CD4-positive, alpha-beta memory T cell (primary cell): ENCODE measurements around the gene SLAMF8. TPM values are rescaled to one million over a fixed set of nuclear protein-coding genes. Genes with fewer than 3 reads are reported as not detected.
A peak's percentile ranks its signal among the peaks of the same experiment; 100 is the strongest.

Source experiments
- CTCF ChIA-PET: fragments of 350-600 bp; sonication (Branson Sonifier 250); formaldehyde crosslinking; loops from one replicate; lab custom pipeline; 2021; ENCODE audit warnings: inconsistent platforms; ENCODE audit not compliant: partially characterized antibody; lab: Charles Lee
- POLR2A ChIA-PET: fragments of 350-600 bp; sonication (Branson Sonifier 250); formaldehyde crosslinking; loops from one replicate; lab custom pipeline; 2021; ENCODE audit not compliant: partially characterized antibody; lab: Charles Lee
- DNase-seq, 5 donors: peaks; one replicate each; pipeline versions ENCODE4 v3.0.0 to v3.0.0-alpha.2; 2020 to 2022; ENCODE audit warnings: mixed read lengths in 1 of 5
- H3K27ac ChIP-seq: one replicate; pipeline ENCODE4 v1.7.0; 2013; ENCODE audit warnings: low read depth, low read length
- H3K27me3 ChIP-seq: 2 replicates; pipeline ENCODE4 v1.7.0; 2013; ENCODE audit warnings: mild to moderate bottlenecking, low read length, moderate library complexity; ENCODE audit not compliant: insufficient read depth
- H3K36me3 ChIP-seq: 2 replicates; pipeline ENCODE4 v1.7.0; 2013; ENCODE audit warnings: mild to moderate bottlenecking, low read length, moderate library complexity; ENCODE audit not compliant: insufficient read depth
- H3K4me1 ChIP-seq: 2 replicates; pipeline ENCODE4 v1.7.0; 2013; ENCODE audit warnings: mild to moderate bottlenecking, low read length, moderate library complexity; ENCODE audit not compliant: insufficient read depth
- H3K4me3 ChIP-seq, 2 donors: one replicate each; pipeline ENCODE4 v1.7.0; 2013; ENCODE audit warnings: low read length in 2 of 2, mild to moderate bottlenecking in 1 of 2
- H3K9me3 ChIP-seq, 2 donors: one replicate each; pipeline ENCODE4 v1.7.0; 2013; ENCODE audit warnings: low read length in 2 of 2, control low read depth in 1 of 2; ENCODE audit not compliant: control insufficient read depth in 1 of 2
- H3K27ac Mint-ChIP-seq, 7 donors: one replicate each; pipeline ENCODE4 v1.8.0; 2020 to 2021; ENCODE audit warnings: mixed read lengths in 7 of 7, mild to moderate bottlenecking in 6 of 7, inconsistent platforms in 3 of 7, moderate library complexity in 3 of 7
- H3K27me3 Mint-ChIP-seq, 2 donors: one replicate each; pipeline ENCODE4 v1.8.0; 2020 to 2021; ENCODE audit warnings: mixed read lengths in 2 of 2
- H3K36me3 Mint-ChIP-seq, 2 donors: one replicate each; pipeline ENCODE4 v1.8.0; 2020 to 2021; ENCODE audit warnings: mixed read lengths in 2 of 2, inconsistent platforms in 1 of 2, mild to moderate bottlenecking in 1 of 2
- H3K4me1 Mint-ChIP-seq, 4 donors: one replicate each; pipeline ENCODE4 v1.8.0; 2020 to 2021; ENCODE audit warnings: mixed read lengths in 4 of 4, mild to moderate bottlenecking in 1 of 4
- H3K4me3 Mint-ChIP-seq, 8 donors: one replicate each; pipeline ENCODE4 v1.8.0; 2020 to 2021; ENCODE audit warnings: mixed read lengths in 8 of 8, mild to moderate bottlenecking in 7 of 8, moderate library complexity in 6 of 8, inconsistent platforms in 3 of 8
- H3K9me3 Mint-ChIP-seq, 8 donors: one replicate each; pipeline ENCODE4 v1.8.0; 2020 to 2021; ENCODE audit warnings: mixed read lengths in 8 of 8, mild to moderate bottlenecking in 5 of 8, inconsistent platforms in 3 of 8, moderate library complexity in 1 of 8
- intact Hi-C: fragments of 100-400 bp; cut with micrococcal nuclease; formaldehyde crosslinking; loops from one replicate; pipeline ENCODE4 v1.15.1; 2023
- polyA plus RNA-seq, 2 donors: library from polyadenylated mRNA; unstranded; fragments of 300-500 nt; fragmentation: Illumina TruSeq; gene quantifications; one replicate each; pipeline ENCODE4 v1.2.3, GENCODE V29; 2021
- total RNA-seq, 2 experiments: library from RNA; stranded (reverse); gene quantifications; one replicate each; pipeline ENCODE4 v1.2.3, GENCODE V29; 2021

The SLAMF8 gene
- total and polyA plus RNA-seq, 4 experiments from 2014 or later = 2.0 TPM; not detected in 2

DNA sequence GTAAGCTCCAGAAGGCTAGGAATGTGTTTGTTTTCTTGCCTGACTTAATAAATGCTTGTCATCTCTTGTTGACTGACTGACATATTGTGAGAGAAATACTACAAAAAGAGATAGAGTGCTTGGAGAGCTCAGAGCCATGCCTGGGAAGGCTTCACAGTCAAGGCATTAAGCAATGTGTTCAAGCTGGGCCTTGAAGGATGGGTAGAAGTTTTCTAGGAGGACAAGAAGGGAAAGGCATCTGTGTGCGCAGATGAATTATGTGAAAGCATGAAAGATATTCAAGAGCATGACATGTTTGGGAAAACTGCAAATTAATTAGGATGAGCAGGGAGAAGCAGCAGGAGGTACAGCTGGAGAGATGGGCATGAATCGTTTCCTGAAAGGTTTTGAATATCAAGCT is 5.6 kb downstream of the SLAMF8 start:
- Mint-ChIP-seq H3K27me3 (no peaks in the 10 kb centered on the region), H3K27ac (no peak overlapping the region), H3K4me3 (no peak overlapping the region), H3K9me3 (peaks cover 0 to 31% (median 15%) of the 10 kb centered on the region in 8 donors), H3K4me1 (peaks cover 13 to 23% (median 17%) of the 10 kb centered on the region in 4 donors), H3K36me3 (peaks cover 0 to 2% of the 10 kb centered on the region in 2 donors)
- Histone ChIP-seq H3K27ac (no peak overlapping the region), H3K36me3 (no peaks in the 10 kb centered on the region), H3K4me3 (no peak overlapping the region), H3K4me1 (peaks cover 16% of the 10 kb centered on the region), H3K27me3 (no peaks in the 10 kb centered on the region), H3K9me3 (no peaks in the 10 kb centered on the region)
- ChIA-PET CTCF (interaction anchor here (1.1 to 1.6 kb wide), 2 partner anchors 33 to 60 kb away, joined by 3 to 6 read pairs; no protein-coding TSS in a partner anchor), POLR2A (interaction anchor here (0.6 kb wide), 1 partner anchor 752 kb away, joined by 3 read pairs; no protein-coding TSS in a partner anchor)
- no peak for DNase-seq
- intact Hi-C loops = no loop called here

GRCh38 chr1:159835356-159835755 is 8.7 kb downstream of the SLAMF8 start:
- Histone ChIP-seq H3K4me1 (no peaks in the 10 kb centered on the region), H3K27ac (no peak overlapping the region), H3K4me3 (no peak overlapping the region), H3K27me3 (no peaks in the 10 kb centered on the region), H3K36me3 (no peaks in the 10 kb centered on the region), H3K9me3 (no peaks in the 10 kb centered on the region)
- Mint-ChIP-seq H3K9me3 (peaks cover 0 to under 1% (median 0%) of the 10 kb centered on the region in 8 donors), H3K4me1 (peaks cover 0 to 5% (median under 1%) of the 10 kb centered on the region in 4 donors), H3K27ac (no peak overlapping the region), H3K36me3 (peaks cover 2 to 4% of the 10 kb centered on the region in 2 donors), H3K4me3 (no peak overlapping the region), H3K27me3 (no peaks in the 10 kb centered on the region)
- DNase-seq = no peak
- intact Hi-C loops = no loop called here
- ChIA-PET POLR2A (no interaction called here), CTCF (no interaction called here)

DNA sequence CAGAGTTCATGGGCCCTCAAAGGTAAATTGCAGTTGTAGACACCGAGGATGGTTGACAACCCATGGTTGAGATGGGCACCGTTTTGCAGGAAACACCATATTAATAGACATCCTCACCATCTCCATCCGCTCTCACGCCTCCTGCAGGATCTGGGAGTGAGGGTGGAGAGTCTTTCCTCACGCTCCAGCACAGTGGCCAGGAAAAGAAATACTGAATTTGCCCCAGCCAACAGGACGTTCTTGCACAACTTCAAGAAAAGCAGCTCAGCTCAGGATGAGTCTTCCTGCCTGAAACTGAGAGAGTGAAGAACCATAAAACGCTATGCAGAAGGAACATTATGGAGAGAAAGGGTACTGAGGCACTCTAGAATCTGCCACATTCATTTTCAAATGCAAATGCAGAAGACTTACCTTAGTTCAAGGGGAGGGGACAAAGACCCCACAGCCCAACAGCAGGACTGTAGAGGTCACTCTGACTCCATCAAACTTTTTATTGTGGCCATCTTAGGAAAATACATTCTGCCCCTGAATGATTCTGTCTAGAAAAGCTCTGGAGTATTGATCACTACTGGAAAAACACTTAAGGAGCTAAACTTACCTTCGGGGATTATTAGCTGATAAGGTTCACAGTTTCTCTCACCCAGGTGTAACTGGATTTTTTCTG is 9.3 kb downstream of the SLAMF8 start:
- H3K4me3 ChIP-seq = no peak overlapping the region
- CTCF ChIA-PET = no interaction called here
- H3K9me3 ChIP-seq = no peaks in the 10 kb centered on the region
- H3K4me1 ChIP-seq = no peaks in the 10 kb centered on the region
- Mint-ChIP-seq H3K4me3 (no peak overlapping the region), H3K27ac (peak overlapping the region in 1 of 7 donors; percentile 6), H3K36me3 (peaks cover 2 to 4% of the 10 kb centered on the region in 2 donors), H3K4me1 (peaks cover 0 to 5% (median under 1%) of the 10 kb centered on the region in 4 donors), H3K27me3 (no peaks in the 10 kb centered on the region), H3K9me3 (no peaks in the 10 kb centered on the region)
- no peak overlapping the region for H3K27ac ChIP-seq
- no peak for DNase-seq
- H3K36me3 ChIP-seq = no peaks in the 10 kb centered on the region
- POLR2A ChIA-PET = no interaction called here
- intact Hi-C loops = no loop called here
- no peaks in the 10 kb centered on the region for H3K27me3 ChIP-seq

DNA sequence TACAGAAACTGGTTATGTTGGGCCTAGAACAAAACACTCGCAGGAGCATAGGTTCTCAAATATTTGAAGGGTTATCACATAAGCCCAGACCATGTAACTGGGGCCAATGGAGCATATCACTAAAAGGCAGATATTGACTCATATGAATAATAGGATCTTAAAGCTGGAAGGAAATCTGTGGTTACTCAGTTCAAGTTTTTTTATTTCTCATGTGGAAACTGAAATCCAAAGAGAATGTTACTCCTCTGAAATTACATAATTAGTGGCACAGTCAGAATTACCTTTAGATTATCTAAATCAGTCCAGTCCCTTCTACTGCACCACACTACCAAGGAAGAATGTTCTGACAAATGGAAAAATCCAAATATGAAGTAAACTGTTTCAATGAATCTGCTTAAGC is 12.0 kb downstream of the SLAMF8 start:
- POLR2A ChIA-PET = no interaction called here

DNA sequence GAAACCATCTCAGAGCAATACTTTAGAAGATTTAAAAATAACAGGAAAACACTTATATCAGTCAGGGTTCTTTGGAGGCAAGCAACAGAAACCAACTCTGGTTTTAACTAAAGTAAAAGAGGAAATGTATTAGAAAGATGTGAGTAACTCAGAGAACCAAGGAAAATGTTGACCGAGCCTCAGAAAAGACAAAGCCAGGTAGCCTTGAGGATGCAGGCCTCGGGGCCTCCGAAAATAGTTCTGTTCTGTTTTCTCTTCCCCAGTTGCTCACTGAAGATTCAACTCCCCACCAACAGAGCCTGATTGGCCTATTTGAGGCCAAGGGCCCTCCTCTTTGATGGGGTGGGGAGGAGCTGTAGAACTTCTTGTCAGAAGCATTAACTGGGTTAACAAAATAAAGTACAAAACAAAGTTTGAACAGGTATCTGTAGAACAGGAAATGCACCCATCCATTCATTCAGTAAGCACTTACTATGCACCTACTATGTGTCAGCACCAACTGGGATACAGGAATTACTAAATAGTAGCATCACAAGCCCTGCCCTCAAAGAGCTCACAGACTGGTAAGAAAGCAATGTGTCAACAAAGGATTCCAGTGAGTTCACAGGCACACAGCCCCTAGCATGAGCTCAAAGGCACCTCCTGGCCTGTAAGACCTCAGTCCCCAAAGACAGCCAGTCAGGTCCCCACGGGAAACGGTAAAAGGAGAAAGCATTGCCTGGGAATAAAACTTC is 12.6 kb downstream of the SLAMF8 start:
- CTCF ChIA-PET = interaction anchor here (1.0 to 1.3 kb wide), 2 partner anchors 40 to 168 kb away, joined by 3 to 4 read pairs; no protein-coding TSS in a partner anchor
- H3K27me3 Mint-ChIP-seq = no peaks in the 10 kb centered on the region

More for the DNA sequence above, 12.0 kb downstream of the SLAMF8 start:
- Mint-ChIP-seq H3K27me3 (no peaks in the 10 kb centered on the region), H3K4me3 (no peak overlapping the region), H3K27ac (peak overlapping the region in 1 of 7 donors; percentile 17), H3K9me3 (no peaks in the 10 kb centered on the region), H3K36me3 (peaks cover 2 to 4% of the 10 kb centered on the region in 2 donors), H3K4me1 (peaks cover 0 to 5% (median under 1%) of the 10 kb centered on the region in 4 donors)
- no peak for DNase-seq
- Histone ChIP-seq H3K9me3 (no peaks in the 10 kb centered on the region), H3K36me3 (no peaks in the 10 kb centered on the region), H3K4me1 (no peaks in the 10 kb centered on the region), H3K27me3 (no peaks in the 10 kb centered on the region), H3K4me3 (no peak overlapping the region), H3K27ac (no peak overlapping the region)
- CTCF ChIA-PET = no interaction called here
- intact Hi-C loops = no loop called here

DNA sequence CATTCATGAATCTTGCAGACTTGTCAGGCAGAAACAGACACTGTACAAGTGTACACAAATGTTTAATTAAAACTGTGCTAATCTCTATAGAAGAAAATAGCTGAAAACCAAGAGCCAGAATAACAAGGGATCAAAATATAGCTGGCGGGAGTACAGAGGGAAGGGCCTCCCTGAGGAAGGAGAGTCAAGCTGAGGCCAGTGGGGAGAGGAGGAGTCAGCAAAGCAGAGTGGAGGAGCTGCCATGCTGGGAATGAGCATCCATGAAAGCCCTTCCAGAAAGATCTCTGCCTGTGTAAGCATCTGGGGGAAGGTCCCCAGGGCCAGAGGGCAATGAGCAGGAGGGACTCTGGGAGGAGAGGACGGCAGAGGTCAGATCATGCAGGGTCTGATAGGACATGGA is 15.1 kb downstream of the SLAMF8 start:
- H3K4me1 Mint-ChIP-seq = peaks cover 0 to 9% (median 0%) of the 10 kb centered on the region in 4 donors
- H3K36me3 Mint-ChIP-seq = peaks cover 2 to 7% of the 10 kb centered on the region in 2 donors
- no peaks in the 10 kb centered on the region for H3K9me3 ChIP-seq
- H3K36me3 ChIP-seq = no peaks in the 10 kb centered on the region
- H3K27me3 Mint-ChIP-seq = no peaks in the 10 kb centered on the region
- no peaks in the 10 kb centered on the region for H3K4me1 ChIP-seq
- no peak for DNase-seq
- no peak overlapping the region for H3K4me3 Mint-ChIP-seq
- peak overlapping the region in 1 of 7 donors; percentile 59 for H3K27ac Mint-ChIP-seq
- intact Hi-C loops = no loop called here
- no peaks in the 10 kb centered on the region for H3K9me3 Mint-ChIP-seq
- H3K27ac ChIP-seq = no peak overlapping the region
- no peak overlapping the region for H3K4me3 ChIP-seq
- H3K27me3 ChIP-seq = no peaks in the 10 kb centered on the region
- CTCF ChIA-PET = interaction anchor here (1.0 to 2.2 kb wide), 3 partner anchors 8 to 49 kb away, joined by 3 to 6 read pairs (median 5); no protein-coding TSS in a partner anchor
- POLR2A ChIA-PET = interaction anchor here (0.6 kb wide), 1 partner anchor 197 kb away, joined by 3 read pairs; no protein-coding TSS in a partner anchor

More for the DNA sequence above, 12.6 kb downstream of the SLAMF8 start:
- no peak for DNase-seq
- Mint-ChIP-seq H3K4me3 (no peak overlapping the region), H3K27ac (peak overlapping the region in 1 of 7 donors; percentile 17), H3K9me3 (no peaks in the 10 kb centered on the region), H3K36me3 (peaks cover 2 to 4% of the 10 kb centered on the region in 2 donors), H3K4me1 (peaks cover 0 to 5% (median under 1%) of the 10 kb centered on the region in 4 donors)
- Histone ChIP-seq H3K4me3 (no peak overlapping the region), H3K4me1 (no peaks in the 10 kb centered on the region), H3K9me3 (no peaks in the 10 kb centered on the region), H3K27ac (no peak overlapping the region), H3K36me3 (no peaks in the 10 kb centered on the region), H3K27me3 (no peaks in the 10 kb centered on the region)
- intact Hi-C loops = no loop called here
- POLR2A ChIA-PET = no interaction called here

- H3K27me3 Mint-ChIP-seq = peaks cover 0 to 2% of the 10 kb centered on the region in 2 donors
- H3K9me3 ChIP-seq = no peaks in the 10 kb centered on the region
- no peaks in the 10 kb centered on the region for H3K27me3 ChIP-seq
- intact Hi-C loops = no loop called here
- H3K4me1 Mint-ChIP-seq = peaks cover 0 to 9% (median under 1%) of the 10 kb centered on the region in 4 donors
- ChIA-PET POLR2A (no interaction called here), CTCF (no interaction called here)
- no peaks in the 10 kb centered on the region for H3K36me3 ChIP-seq
- no peak overlapping the region for H3K27ac Mint-ChIP-seq
- no peak overlapping the region for H3K27ac ChIP-seq
- H3K9me3 Mint-ChIP-seq = no peaks in the 10 kb centered on the region
- peaks cover 0 to 3% of the 10 kb centered on the region in 2 donors for H3K36me3 Mint-ChIP-seq
- H3K4me3 Mint-ChIP-seq = no peak overlapping the region
- DNase-seq = no peak
- no peak overlapping the region for H3K4me3 ChIP-seq
- no peaks in the 10 kb centered on the region for H3K4me1 ChIP-seq
These were observed 16.8 kb downstream of the SLAMF8 start for GRCh38 chr1:159843459-159843858.
